Epithelial cell of proximal tubule (primary cell): ENCODE results near the gene PTPRA. TPM values are rescaled to one million over a fixed set of nuclear protein-coding genes. Genes with fewer than 3 reads are reported as not detected.
"Not testable (repeated sequence)": the region's sequence is repeated elsewhere in the genome, so short reads cannot be mapped to it uniquely, and the experiment has no call there.

Source experiments
- DNase-seq: peaks from one replicate; pipeline ENCODE4 v3.0.0-alpha.2; 2011; ENCODE audit warnings: low read depth
- H3K4me3 ChIP-seq: 2 replicates; pipeline ENCODE4 v1.5.1; 2011; ENCODE audit warnings: low read depth, mild to moderate bottlenecking, low read length
- total RNA-seq: library from RNA; depleted of rRNA; stranded (reverse); fragments of >200 nt; gene quantifications from 2 replicates; pipeline ENCODE4 v1.2.3, GENCODE V29; 2015
- TF ChIP-seq, protein P1 (sequence below): conservative IDR thresholded peaks from 2 replicates; pipeline ENCODE4 v1.5.1; 2012; ENCODE audit warnings: low read depth, mild to moderate bottlenecking, low read length

PTPRA gene
- total RNA-seq, 1 donor from 2014 or later, result 40.8 TPM

DNA sequence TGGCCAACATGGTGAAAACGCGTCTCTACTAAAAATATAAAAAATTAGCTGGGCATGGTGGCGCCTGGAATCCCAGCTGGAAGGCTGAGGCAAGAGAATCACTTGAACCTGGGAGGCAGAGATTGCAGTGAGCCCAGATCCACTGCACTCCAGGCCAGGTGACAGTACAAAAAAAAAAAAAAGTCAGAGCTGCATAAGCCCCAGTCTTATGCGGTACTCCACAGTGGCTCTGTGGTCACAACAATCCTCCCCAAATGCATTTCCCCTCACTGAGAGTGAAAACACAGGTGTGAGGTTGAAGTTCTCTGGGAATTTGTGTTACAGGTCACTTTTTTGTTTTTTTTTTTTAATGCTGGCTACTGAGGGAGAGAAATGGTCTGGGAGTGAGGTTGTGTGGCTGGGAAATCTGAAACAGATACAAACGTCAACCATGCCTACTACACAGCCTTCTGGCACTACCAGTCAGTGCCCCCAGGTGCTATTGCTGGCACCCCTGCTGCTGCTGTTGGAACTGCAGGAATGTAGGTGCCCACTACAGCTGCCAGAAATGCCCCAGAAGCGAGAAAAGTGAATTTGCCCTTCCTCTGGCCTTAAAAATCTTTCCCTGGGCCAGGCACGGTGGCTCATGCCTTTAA is 178.2 kb downstream of the PTPRA start:
- TF ChIP-seq, protein P1, sequence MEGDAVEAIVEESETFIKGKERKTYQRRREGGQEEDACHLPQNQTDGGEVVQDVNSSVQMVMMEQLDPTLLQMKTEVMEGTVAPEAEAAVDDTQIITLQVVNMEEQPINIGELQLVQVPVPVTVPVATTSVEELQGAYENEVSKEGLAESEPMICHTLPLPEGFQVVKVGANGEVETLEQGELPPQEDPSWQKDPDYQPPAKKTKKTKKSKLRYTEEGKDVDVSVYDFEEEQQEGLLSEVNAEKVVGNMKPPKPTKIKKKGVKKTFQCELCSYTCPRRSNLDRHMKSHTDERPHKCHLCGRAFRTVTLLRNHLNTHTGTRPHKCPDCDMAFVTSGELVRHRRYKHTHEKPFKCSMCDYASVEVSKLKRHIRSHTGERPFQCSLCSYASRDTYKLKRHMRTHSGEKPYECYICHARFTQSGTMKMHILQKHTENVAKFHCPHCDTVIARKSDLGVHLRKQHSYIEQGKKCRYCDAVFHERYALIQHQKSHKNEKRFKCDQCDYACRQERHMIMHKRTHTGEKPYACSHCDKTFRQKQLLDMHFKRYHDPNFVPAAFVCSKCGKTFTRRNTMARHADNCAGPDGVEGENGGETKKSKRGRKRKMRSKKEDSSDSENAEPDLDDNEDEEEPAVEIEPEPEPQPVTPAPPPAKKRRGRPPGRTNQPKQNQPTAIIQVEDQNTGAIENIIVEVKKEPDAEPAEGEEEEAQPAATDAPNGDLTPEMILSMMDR, result peak; percentile 7
- DNase-seq, result no peak
- H3K4me3 ChIP-seq, result no peak overlapping the region

DNA sequence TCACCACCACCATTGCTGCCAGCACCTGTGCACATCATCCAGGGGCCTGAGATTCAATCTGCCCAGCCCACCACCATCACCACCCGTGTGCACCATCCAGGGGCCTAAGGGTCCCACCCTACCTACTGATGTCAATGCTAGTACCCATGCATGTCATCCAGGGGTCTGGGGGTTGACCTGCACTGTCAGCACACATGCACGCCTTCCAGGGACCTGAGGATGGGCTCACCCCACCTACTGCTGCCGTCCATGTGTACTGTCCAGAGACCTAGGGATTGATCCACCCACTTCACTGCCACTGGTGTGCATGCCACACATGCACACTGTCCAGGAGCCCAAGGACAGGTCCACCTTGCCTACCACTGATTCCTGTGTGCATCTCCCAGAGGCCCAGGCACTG is 186.2 kb downstream of the PTPRA start:
- TF ChIP-seq, protein P1, result no peak
- H3K4me3 ChIP-seq, result no peak overlapping the region
- no peak for DNase-seq

DNA sequence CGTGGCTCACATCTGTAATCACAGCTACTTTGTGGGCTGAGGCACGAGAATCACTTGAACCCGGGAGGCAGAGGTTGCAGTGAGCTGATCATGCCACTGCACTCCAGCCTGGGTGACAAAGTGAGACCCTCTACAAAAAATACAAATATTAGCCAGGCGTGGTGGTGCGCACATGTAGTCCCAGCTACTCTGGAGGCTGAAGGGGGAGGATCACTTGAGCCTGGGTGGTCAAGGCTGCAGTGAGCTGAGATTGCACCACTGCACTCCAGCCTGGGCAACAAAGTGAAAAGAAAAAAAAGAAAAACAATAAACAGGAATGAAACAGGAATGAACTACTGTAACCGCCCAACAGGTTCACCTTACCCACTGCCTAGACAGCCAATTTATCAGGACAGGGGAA is 190.8 kb downstream of the PTPRA start:
- not testable (repeated sequence) for DNase-seq, H3K4me3 ChIP-seq

DNA sequence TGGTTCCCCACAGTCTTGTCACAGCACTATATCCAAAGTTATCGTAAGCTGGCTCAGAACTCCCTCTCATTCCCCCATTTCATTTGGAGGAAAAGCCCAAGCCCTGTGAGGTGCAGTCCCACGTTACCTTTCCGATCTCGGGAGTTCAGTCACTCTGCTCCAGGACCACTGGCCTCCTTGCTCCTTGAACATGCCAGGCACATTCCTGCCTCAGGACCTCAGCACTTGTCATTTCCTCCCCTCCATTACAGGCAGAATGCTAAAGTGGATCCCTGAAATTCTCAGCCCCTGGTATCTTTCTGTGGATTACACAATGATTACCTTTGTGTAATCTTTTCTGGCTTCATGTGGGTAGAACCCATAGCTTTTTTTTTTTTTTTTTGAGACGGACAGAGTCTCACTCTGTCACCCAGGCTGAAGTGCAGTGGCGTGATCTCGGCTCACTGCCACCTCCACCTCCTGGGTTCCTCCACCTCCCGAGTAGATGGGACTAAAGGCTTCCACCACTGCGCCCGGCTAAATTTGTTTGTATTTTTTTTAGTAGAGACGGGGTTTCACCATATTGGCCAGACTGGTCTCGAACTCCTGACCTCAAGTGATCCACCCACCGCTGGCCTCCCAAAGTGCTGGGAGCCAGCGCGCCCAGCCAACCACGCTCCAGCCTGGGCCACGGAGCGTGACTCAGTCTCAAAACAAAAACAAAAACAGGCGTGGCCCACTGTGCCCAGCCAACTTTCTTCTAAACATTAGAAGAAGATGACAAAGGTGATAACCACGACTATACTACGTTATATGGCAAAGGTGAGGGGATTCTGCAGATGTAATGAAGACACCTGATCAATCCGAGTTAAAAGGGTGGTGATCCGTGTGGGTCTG is 194.1 kb downstream of the PTPRA start:
- TF ChIP-seq, protein P1, result no peak
- no peak overlapping the region for H3K4me3 ChIP-seq
- no peak for DNase-seq

DNA sequence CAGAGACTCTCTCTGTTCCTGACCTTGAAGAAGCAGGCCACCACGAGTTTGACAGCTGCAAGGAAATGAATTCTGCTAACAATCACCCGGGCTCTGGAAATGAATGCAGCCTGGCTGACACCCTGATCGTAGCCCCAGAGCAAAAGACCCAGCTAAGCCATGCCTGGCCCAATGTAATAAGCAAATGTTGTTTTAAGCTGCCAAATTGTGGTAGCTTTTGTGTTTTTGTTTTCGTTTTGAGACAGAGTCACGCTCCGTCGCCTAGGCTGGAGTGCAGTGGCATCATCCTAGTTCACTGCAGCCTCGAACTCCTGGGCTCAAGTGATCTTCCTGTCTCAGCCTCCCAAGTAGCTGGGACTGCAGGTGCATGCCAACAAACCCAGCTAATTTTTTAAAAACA is 194.8 kb downstream of the PTPRA start:
- no peak for DNase-seq
- H3K4me3 ChIP-seq, result no peak overlapping the region
- TF ChIP-seq, protein P1, result no peak

DNA sequence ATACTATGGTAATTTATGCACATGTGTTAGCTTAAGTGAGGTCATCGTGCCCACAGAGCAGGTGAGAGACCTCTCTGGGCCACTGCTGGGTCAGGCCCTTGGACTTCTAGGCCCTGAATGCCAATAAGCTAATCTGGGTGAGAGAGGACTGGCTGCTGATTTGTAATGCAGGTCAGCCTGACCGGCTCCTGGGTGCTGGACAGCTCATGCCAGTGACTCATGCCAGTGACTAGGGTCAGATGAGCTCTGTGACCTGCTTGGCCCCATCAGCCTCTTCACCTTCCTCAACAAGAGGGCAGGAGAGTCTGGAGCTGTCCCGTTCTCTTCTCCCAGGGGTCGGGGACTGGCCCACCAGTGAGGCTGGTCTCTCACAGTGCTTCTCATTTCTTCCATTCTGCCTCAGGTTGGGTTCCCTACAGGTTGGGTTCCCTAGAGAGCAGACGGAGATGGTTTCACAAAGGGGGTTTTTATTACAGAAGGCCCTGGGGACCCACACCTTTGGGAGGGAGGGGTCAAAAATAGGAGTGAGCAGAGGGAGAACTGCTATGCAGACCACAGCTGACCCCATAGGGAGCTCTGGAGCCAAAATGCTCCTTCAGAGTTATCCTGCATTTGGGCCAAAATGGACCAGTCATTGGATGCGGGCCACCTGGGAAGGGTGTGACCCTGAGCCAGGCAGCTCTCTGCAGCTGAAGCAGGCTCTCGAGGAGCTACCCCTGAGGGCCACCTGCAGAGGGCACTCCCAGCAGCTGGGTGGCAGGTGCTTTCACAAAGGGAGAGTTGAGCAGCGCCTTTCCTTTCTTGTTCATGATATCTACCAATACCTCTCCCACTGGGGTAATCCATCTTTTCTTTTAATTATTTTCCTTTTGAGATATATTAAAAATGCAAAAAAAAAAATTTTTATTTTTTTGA is 196.0 kb downstream of the PTPRA start:
- TF ChIP-seq, protein P1, result no peak

DNA sequence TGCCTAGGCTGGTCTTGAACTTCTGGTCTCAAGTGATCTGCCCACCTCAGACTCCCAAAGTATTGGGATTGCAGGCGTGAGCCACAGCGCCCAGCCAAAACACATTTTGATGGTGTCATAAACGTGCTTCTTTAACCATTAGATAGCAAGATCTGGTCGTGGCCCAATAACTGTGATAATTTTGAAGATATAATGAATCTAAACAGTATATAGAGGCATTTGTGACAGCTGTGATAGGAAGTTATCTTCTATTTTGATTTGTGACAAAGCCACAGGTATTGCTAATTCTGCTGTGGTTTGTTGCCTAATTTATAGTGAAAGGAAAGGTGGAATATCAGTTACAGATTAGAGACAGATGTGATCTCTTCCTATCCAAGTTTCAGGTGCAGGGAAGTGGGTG is 197.4 kb downstream of the PTPRA start:
- no peak for DNase-seq
- H3K4me3 ChIP-seq, result no peak overlapping the region
- TF ChIP-seq, protein P1, result no peak

More for the DNA sequence above, 196.0 kb downstream of the PTPRA start:
- H3K4me3 ChIP-seq, result no peak overlapping the region
- DNase-seq, result peak; percentile 65
